MM.1S (cell line): Measurements from ENCODE around the gene GPR180.

Experiments used
- DNase-seq: peaks from one replicate; pipeline ENCODE4 v3.0.0-alpha.2; 2015
- H2AFZ ChIP-seq: fragments of 300-600 bp; sonication (generic); 2 replicates; pipeline ENCODE4 v1.6.0; 2016; ENCODE audit warnings: antibody characterized with exemption, low read length
- H3F3A ChIP-seq: fragments of 300-600 bp; sonication (generic); 2 replicates; pipeline ENCODE4 v1.6.1; 2016; ENCODE audit warnings: mild to moderate bottlenecking, antibody characterized with exemption, low read length, moderate library complexity, mixed read lengths; ENCODE audit not compliant: insufficient read depth
- H3K27ac ChIP-seq: fragments of 300-600 bp; sonication (generic); 2 replicates; pipeline ENCODE4 v1.5.1; 2016; ENCODE audit warnings: mild to moderate bottlenecking, low read length
- H3K27me3 ChIP-seq: fragments of 300-600 bp; sonication (generic); replicated peaks from 2 replicates; pipeline ENCODE4 v1.6.0; 2016; ENCODE audit warnings: low read length; ENCODE audit not compliant: insufficient read depth
- H3K36me3 ChIP-seq: fragments of 300-600 bp; sonication (generic); replicated peaks from 2 replicates; pipeline ENCODE4 v1.6.1; 2016; ENCODE audit warnings: mild to moderate bottlenecking, low read length, mixed read lengths; ENCODE audit not compliant: insufficient read depth
- H3K4me1 ChIP-seq: fragments of 300-600 bp; sonication (generic); 2 replicates; pipeline ENCODE4 v1.6.1; 2016; ENCODE audit warnings: low read length, mixed read lengths
- H3K4me2 ChIP-seq: fragments of 300-600 bp; sonication (generic); 2 replicates; pipeline ENCODE4 v1.6.0; 2016; ENCODE audit warnings: low read depth, low read length
- H3K4me3 ChIP-seq: fragments of 300-600 bp; sonication (generic); 2 replicates; pipeline ENCODE4 v1.5.1; 2016; ENCODE audit warnings: low read length, mixed read lengths
- H3K79me2 ChIP-seq: fragments of 300-600 bp; sonication (generic); 2 replicates; pipeline ENCODE4 v1.6.1; 2016; ENCODE audit warnings: mixed run types, low read length, mixed read lengths
- H3K9ac ChIP-seq: fragments of 300-600 bp; sonication (generic); 2 replicates; pipeline ENCODE4 v1.6.1; 2016; ENCODE audit warnings: low read length, mixed read lengths
- H3K9me2 ChIP-seq: fragments of 300-600 bp; sonication (generic); replicated peaks from 2 replicates; pipeline ENCODE4 v1.6.1; 2016; ENCODE audit warnings: mild to moderate bottlenecking, low read length, mixed read lengths; ENCODE audit not compliant: insufficient read depth
- H3K9me3 ChIP-seq: fragments of 300-600 bp; sonication (generic); replicated peaks from 2 replicates; pipeline ENCODE4 v1.6.1; 2016; ENCODE audit warnings: mild to moderate bottlenecking, low read length, mixed read lengths; ENCODE audit not compliant: insufficient read depth
- H4K20me1 ChIP-seq: fragments of 300-600 bp; sonication (generic); 2 replicates; pipeline ENCODE4 v1.6.1; 2016; ENCODE audit warnings: mild to moderate bottlenecking, low read length, moderate library complexity, mixed read lengths; ENCODE audit not compliant: insufficient read depth
- CTCF ChIP-seq: fragments of 300-600 bp; sonication (generic); IDR thresholded peaks from 2 replicates; pipeline ENCODE4 v1.5.1; 2016; ENCODE audit warnings: antibody characterized with exemption, low read length, mixed read lengths
- EZH2 ChIP-seq: fragments of 300-600 bp; sonication (generic); optimal IDR thresholded peaks from 2 replicates; pipeline ENCODE3; 2017; ENCODE audit warnings: low read depth, mild to moderate bottlenecking, antibody characterized with exemption, low read length, mixed read lengths
- EZH2phosphoT487 ChIP-seq: fragments of 300-600 bp; sonication (generic); IDR thresholded peaks from 2 replicates; pipeline ENCODE4 v1.6.1; 2018; ENCODE audit warnings: antibody characterized with exemption, low read length

The GPR180 gene

DNA sequence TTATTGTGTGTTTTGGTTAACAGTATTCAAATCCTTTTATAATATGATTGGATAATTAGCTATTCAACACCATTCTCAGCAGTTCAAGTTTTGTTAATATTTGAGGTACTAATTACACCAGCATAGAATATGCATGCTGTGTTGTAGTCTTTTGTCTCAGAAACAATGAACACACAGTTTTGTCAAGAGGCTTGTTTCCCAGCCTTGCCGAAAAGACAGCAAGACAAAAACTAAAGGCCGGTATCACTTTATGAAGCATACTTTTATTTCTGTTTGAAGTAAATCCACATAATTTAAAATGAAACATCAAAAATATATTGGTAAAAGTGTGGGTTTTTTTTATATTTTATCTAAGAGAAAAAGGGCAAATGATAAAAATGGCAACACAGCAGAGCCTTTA is 7.5 kb downstream of the GPR180 start:
- no peak overlapping the region for H3K9ac ChIP-seq

DNA sequence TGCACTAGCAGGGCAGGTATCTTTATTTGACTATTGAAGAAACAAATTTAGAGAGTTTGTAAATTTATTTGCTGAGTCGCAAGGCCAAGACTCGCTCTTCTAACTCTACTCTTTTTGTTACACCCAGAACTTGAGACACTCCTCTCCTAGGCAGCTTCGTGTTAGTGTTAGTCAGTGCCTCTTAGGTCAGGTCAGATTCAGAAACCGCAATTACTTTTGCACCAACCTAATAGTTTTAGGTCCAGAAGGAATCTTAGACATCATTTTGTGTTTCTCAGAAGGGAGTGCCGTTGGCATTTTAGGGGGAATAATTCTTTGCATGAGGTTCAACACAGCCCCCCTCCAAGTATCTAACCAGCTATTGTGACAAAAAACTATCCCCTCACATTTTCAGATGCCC is 8.8 kb downstream of the GPR180 start:
- no peaks in the 10 kb centered on the region for H3K4me1 ChIP-seq
- H3K36me3 ChIP-seq: no peaks in the 10 kb centered on the region; the same call in 1 of the 2 replicates

More for the DNA sequence above, 7.5 kb downstream of the GPR180 start:
- no peaks in the 10 kb centered on the region for H3K4me1 ChIP-seq
- H3K36me3 ChIP-seq: no peaks in the 10 kb centered on the region; the same call in 1 of the 2 replicates
- no peaks in the 10 kb centered on the region for H3K27me3 ChIP-seq
- no peaks in the 10 kb centered on the region for H3K9me3 ChIP-seq
- no peaks in the 10 kb centered on the region for H4K20me1 ChIP-seq
- no peak overlapping the region for H3K4me3 ChIP-seq
- H3K79me2 ChIP-seq: no peaks in the 10 kb centered on the region
- H3K4me2 ChIP-seq: no peak overlapping the region
- no peak for DNase-seq
- no peak for TF ChIP-seq CTCF
- no peak for TF ChIP-seq EZH2
- TF ChIP-seq EZH2phosphoT487: no peak
- H3K27ac ChIP-seq: no peak overlapping the region
- no peaks in the 10 kb centered on the region for H3F3A ChIP-seq
- H2AFZ ChIP-seq: no peak overlapping the region
- no peaks in the 10 kb centered on the region for H3K9me2 ChIP-seq

GRCh38 chr13:94612050-94612449 is 10.4 kb downstream of the GPR180 start:
- Histone ChIP-seq H3K4me1 (0 out of 2 replicates have a peak, but pooled peaks cover 2% of the 10 kb centered on the region), H2AFZ (no peak overlapping the region), H3K27me3 (no peaks in the 10 kb centered on the region), H3K79me2 (no peaks in the 10 kb centered on the region), H3K36me3 (no peaks in the 10 kb centered on the region; the same call in 1 of the 2 replicates), H3K4me3 (no peak overlapping the region), H3K4me2 (no peak overlapping the region), H3K9me2 (no peaks in the 10 kb centered on the region), H4K20me1 (no peaks in the 10 kb centered on the region), H3K9ac (no peak overlapping the region), H3K27ac (no peak overlapping the region), H3K9me3 (no peaks in the 10 kb centered on the region), H3F3A (no peaks in the 10 kb centered on the region)
- TF ChIP-seq EZH2: no peak
- DNase-seq: no peak

More for the DNA sequence above, 8.8 kb downstream of the GPR180 start:
- Histone ChIP-seq H2AFZ (no peak overlapping the region), H3K9me3 (no peaks in the 10 kb centered on the region), H3K4me2 (no peak overlapping the region), H3K27me3 (no peaks in the 10 kb centered on the region), H4K20me1 (no peaks in the 10 kb centered on the region), H3K9me2 (no peaks in the 10 kb centered on the region), H3K79me2 (no peaks in the 10 kb centered on the region), H3K4me3 (no peak overlapping the region), H3F3A (no peaks in the 10 kb centered on the region), H3K27ac (no peak overlapping the region), H3K9ac (no peak overlapping the region)
- TF ChIP-seq CTCF: no peak
- TF ChIP-seq EZH2phosphoT487: no peak
- no peak for TF ChIP-seq EZH2
- no peak for DNase-seq

DNA sequence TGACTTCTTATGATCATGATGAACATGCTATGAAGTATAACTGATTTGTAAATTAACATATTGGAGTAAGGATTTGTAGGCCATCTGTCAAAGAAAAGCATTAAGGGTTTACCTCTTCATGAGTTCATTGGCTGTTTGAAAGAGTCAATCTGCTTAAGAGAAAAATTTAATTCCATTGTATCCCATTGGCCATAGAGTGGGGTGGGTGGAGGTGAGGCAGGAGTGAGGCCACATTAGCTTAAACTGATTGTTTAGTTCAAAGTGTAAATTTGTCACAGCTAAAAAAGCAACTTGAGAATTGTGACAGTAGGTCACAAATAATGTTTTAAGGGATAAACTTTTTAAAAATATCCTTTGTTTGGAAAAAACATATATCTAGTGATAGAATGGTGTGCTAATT is 11.4 kb downstream of the GPR180 start:
- Histone ChIP-seq H3K4me3 (no peak overlapping the region), H3K4me2 (no peak overlapping the region), H3K27me3 (no peaks in the 10 kb centered on the region), H4K20me1 (no peaks in the 10 kb centered on the region), H3K9ac (no peak overlapping the region), H3K36me3 (no peaks in the 10 kb centered on the region; the same call in 1 of the 2 replicates), H3K9me2 (no peaks in the 10 kb centered on the region), H3K9me3 (no peaks in the 10 kb centered on the region), H2AFZ (no peak overlapping the region), H3K79me2 (no peaks in the 10 kb centered on the region), H3F3A (no peaks in the 10 kb centered on the region), H3K27ac (no peak overlapping the region), H3K4me1 (0 out of 2 replicates have a peak, but pooled peaks cover 2% of the 10 kb centered on the region)
- no peak for DNase-seq
- TF ChIP-seq CTCF (no peak), EZH2phosphoT487 (no peak), EZH2 (no peak)
